Right lobe of liver (tissue), 6 donors: ENCODE results near the gene CHMP2A. TPM values are rescaled to one million over a fixed set of nuclear protein-coding genes. Genes with fewer than 3 reads are reported as not detected.

ENCODE experiments used
- ATAC-seq, 4 donors: fragments of 200-7000 bp; cut with Tn5 transposase; one replicate each; pipeline ENCODE4 v1.9.1; 2020; ENCODE audit warnings: mild to moderate bottlenecking in 4 of 4, moderate library complexity in 4 of 4
- DNase-seq, 3 donors: peaks; one replicate each; pipeline ENCODE4 v3.0.0-alpha.2; 2020
- H3K27ac ChIP-seq, 3 donors: fragments of 200-600 bp; one replicate each; pipeline ENCODE4 v1.8.0; 2022
- H3K27me3 ChIP-seq, 2 donors: fragments of 200-600 bp; one replicate each; pipeline ENCODE4 v1.8.0; 2022
- H3K36me3 ChIP-seq, 4 donors: fragments of 200-600 bp; sonication (generic) in 1 of 4; one replicate each; pipeline versions ENCODE4 v1.5.1 to v1.8.0; 2017 to 2022; ENCODE audit warnings: control low read depth in 1 of 4
- H3K4me1 ChIP-seq, 4 donors: fragments of 200-600 bp; sonication (generic) in 1 of 4; one replicate each; pipeline versions ENCODE4 v1.5.1 to v1.8.0; 2017 to 2022; ENCODE audit warnings: control low read depth in 1 of 4
- H3K4me3 ChIP-seq, 3 donors: fragments of 200-600 bp; one replicate each; pipeline ENCODE4 v1.8.0; 2022
- H3K9me3 ChIP-seq, 4 donors: fragments of 200-600 bp; sonication (generic) in 1 of 4; one replicate each; pipeline versions ENCODE4 v1.5.1 to v1.8.0; 2017 to 2022; ENCODE audit warnings: control low read depth in 1 of 4
- POLR2A ChIP-seq: fragments of 450-650 bp; IDR thresholded peaks from one replicate; pipeline ENCODE4 v1.6.1; 2017; ENCODE audit warnings: antibody characterized with exemption, mild to moderate bottlenecking
- whole genome bisulfite sequencing: methylation state at CpG from one replicate; pipeline ENCODE4 v1.1.6; 2018; ENCODE audit warnings: low coverage, low lambda C conversion rate; ENCODE audit not compliant: insufficient coverage; ENCODE audit errors: missing lambda C conversion rate; 5-methylcytosine and 5-hydroxymethylcytosine counted together
- intact Hi-C, 2 donors: fragments of 100-400 bp; cut with DNase I; formaldehyde crosslinking; loops; one replicate each; pipeline versions ENCODE4 v1.11.2 to v1.14.1; 2022
- total RNA-seq, 6 experiments: library from RNA; depleted of rRNA in 2 of 6; stranded (reverse); fragments of >200 nt in 2 of 6; fragmentation: NEBNext Ultra II Directional in 3 of 6; extraction: Animal tissue kit (Norgen Biotek cat#: 25700) in 3 of 6; gene quantifications; one replicate each; pipeline versions ENCODE4 v1.1.0 to v1.2.4, GENCODE V29; 2016 to 2023
- TF ChIP-seq, protein P1 (sequence below), 4 donors: fragments of 200-600 bp in 3 of 4; fragments of 450-650 bp in 1 of 4; IDR thresholded peaks; one replicate each; pipeline versions ENCODE4 v1.5.1 to v1.8.0; 2016 to 2022; ENCODE audit warnings: antibody characterized with exemption in 4 of 4, mild to moderate bottlenecking in 2 of 4
- donor health status: DM: no; HTN: yes; CAD: no.
- donor health status: DM: no; HTN: no; CAD: no.
- donor health status: DM: no; HTN: no; CAD: no.
- donor health status: DM: no; HTN: yes; CAD: no.
- donor health status: DM: no; HTN: yes; CAD: no.

CHMP2A gene
- total RNA-seq, 6 experiments from 2014 or later = 62.1 to 90.9 (median 70.7) TPM

DNA sequence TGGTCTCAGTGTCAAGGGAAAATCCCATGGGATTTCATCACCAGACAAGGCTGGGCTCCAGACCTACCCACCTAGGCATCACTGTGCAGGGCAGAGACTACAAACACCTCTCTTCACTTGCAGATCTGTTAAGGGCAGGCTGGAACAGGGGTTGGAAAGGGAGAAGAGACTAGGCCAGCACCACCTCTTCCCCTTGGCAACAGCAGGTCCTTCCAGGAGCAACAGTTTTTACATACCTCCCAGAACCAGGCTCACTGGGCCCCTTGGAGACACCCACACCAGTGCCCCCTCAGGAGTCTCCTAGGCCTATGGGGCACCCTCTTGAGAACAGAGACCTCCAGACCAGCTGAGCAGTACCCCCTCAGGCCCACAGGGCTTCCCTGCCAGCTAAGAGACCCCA, 6.0 kb upstream of the CHMP2A start:
- TF ChIP-seq POLR2A = no peak
- no peak for ATAC-seq
- Histone ChIP-seq H3K4me1 (peaks cover 0 to 35% (median 7%) of the 10 kb centered on the region in 4 donors), H3K4me3 (no peak overlapping the region), H3K27me3 (no peaks in the 10 kb centered on the region), H3K9me3 (no peaks in the 10 kb centered on the region), H3K36me3 (peaks cover 0 to 12% (median 2%) of the 10 kb centered on the region in 4 donors), H3K27ac (no peak overlapping the region)
- peak in 1 of 3 donors; percentile 8 for DNase-seq
- intact Hi-C loops = no loop called here

DNA sequence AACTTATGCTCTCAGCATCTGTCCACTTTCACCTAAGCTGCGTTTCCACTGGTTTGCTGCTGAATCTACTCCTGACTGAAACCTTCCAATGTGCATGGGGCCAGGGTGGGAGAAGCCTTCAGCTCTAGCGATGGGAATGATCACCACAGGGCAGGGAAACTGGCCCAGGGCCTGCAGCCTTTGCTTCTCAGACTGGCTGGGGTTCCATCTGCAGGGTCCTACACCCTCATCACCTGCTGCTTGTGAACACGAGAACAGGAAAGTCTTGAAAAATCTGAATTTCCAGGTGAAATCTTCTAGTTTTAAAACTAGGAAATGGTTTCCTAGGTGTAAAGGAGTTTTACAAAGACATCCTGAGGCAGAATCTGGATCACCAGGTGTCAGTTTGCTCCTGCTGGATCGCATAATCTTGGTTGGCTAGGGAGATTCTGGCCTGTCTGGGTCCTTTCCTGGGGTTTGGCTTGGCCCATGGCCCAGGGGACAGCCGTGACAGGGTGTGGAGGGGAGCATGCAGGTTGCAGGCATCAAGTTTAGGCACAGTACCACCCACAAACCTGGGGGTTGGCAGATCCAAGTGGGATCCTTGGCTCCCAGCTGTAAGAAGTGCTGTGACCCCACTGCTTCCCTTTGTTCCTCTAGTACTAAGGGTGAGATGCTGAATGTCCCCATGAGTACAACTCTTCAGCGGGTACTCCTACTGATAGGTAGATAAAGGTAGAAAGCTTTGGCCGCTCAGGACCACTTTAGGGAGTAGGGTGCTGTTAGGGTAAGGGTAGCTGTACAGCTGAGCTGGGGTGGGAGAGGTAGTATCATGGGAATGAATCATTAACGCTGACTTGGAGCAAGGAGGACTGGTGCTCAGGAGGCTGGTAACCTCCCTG, 5.3 kb upstream of the CHMP2A start:
- WGBS = 36% methylated on average over 2 of the region's 8 CpGs
- DNase-seq = no peak
- H3K27me3 ChIP-seq = no peaks in the 10 kb centered on the region
- no peak for ATAC-seq
- peaks cover 0 to 39% (median 9%) of the 10 kb centered on the region in 4 donors for H3K4me1 ChIP-seq
- peak overlapping the region in 2 of 3 donors; percentile 98 to 100 for H3K27ac ChIP-seq
- TF ChIP-seq, protein P1, sequence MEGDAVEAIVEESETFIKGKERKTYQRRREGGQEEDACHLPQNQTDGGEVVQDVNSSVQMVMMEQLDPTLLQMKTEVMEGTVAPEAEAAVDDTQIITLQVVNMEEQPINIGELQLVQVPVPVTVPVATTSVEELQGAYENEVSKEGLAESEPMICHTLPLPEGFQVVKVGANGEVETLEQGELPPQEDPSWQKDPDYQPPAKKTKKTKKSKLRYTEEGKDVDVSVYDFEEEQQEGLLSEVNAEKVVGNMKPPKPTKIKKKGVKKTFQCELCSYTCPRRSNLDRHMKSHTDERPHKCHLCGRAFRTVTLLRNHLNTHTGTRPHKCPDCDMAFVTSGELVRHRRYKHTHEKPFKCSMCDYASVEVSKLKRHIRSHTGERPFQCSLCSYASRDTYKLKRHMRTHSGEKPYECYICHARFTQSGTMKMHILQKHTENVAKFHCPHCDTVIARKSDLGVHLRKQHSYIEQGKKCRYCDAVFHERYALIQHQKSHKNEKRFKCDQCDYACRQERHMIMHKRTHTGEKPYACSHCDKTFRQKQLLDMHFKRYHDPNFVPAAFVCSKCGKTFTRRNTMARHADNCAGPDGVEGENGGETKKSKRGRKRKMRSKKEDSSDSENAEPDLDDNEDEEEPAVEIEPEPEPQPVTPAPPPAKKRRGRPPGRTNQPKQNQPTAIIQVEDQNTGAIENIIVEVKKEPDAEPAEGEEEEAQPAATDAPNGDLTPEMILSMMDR (IDR thresholded peaks at IDR 0.05) = no peak
- no peak for TF ChIP-seq POLR2A
- intact Hi-C loops = no loop called here
- H3K36me3 ChIP-seq = peaks cover 0 to 12% (median 2%) of the 10 kb centered on the region in 4 donors
- peak overlapping the region; percentile 72 to 95 (median 89) for H3K4me3 ChIP-seq
- H3K9me3 ChIP-seq = no peaks in the 10 kb centered on the region

DNA sequence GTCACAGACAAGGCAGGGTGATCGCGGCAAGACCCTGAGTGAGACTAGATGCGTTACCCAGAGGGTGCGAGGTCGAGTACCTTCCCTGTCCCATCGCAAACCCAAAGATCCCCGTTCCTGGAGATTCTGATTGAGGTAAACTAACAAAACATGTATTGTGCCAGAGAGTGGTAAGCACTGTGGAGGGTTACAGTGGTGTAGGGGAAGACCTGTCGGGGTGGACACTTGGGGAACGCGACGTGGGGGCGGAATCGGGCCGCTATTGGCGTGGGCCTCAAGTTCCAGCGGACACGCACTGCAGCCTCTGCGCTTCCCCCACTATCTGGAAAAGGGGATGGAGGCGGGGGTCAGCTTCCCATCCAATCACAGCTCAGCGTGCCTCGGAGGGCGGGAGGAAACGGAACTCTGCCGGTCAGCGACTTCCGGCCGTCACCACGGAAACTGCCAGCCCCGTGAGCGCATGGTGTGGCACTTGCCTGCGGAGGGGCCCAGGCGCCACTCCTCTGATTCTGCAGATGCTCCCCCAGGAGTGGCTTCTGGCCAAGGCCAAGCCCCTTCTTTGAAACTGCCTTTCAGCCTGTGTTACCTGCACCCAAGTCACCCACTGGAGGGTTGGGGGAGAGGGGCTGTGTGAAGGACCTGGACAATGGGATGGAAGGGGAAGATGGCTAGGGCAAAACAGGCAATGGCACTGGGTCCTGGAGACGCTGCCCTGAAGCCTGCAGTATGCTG, 4.5 kb upstream of the CHMP2A start:
- peak overlapping the region; percentile 72 to 95 (median 89) for H3K4me3 ChIP-seq
- ATAC-seq (peak; percentile 53 to 70 (median 63)), DNase-seq (peak; percentile 93 to 95 (median 94))
- intact Hi-C loops = no loop called here
- peak; percentile 86 for TF ChIP-seq POLR2A
- TF ChIP-seq, protein P1 (IDR thresholded peaks at IDR 0.05) = no peak
- H3K27me3 ChIP-seq = no peaks in the 10 kb centered on the region
- H3K36me3 ChIP-seq = peaks cover 0 to 12% (median 2%) of the 10 kb centered on the region in 4 donors
- peaks cover 0 to 41% (median 9%) of the 10 kb centered on the region in 4 donors for H3K4me1 ChIP-seq
- H3K27ac ChIP-seq = peak overlapping the region; percentile 98 to 100 (median 99)
- H3K9me3 ChIP-seq = no peaks in the 10 kb centered on the region
- WGBS = under 1% methylated on average over 16 of the region's 33 CpGs

DNA sequence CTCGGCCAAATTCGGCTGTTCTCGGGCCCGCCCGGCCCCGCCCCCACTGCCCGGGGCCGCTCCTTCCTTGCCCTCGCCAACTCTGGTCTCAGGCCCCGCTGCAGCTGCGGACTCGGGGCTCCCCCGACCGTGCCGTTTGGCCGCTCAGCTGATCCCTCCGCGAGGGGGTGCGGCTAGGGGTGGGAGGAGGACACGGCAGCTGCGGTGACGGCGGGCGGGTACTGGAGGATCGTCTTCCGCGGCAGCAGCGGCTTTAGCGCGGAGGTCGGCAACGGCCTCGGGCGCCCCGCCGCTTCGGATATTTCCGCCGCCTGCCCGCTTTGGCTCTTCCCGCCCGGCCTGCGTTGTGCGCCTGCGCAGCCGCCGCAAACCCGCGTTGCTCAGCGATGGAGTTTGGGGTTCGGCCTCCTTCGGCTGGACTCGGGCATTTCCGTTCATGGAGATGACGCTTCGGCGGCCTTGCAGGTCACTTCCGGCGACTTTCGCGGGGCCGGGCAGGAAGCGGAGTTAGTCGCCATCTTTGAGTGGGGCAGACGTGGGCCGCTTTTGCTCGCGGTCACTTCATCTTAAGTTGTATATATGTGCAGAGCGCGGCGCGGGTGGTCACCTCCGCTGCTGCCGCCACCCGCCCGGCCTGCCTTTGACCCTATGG, 3.8 kb upstream of the CHMP2A start:
- intact Hi-C loops = no loop called here
- H3K4me1 ChIP-seq = peaks cover 0 to 47% (median 12%) of the 10 kb centered on the region in 4 donors
- 0% methylated on average over 25 of the region's 76 CpGs for WGBS
- DNase-seq (peak; percentile 99), ATAC-seq (peak; percentile 72 to 78 (median 78))
- peak overlapping the region; percentile 98 to 100 (median 99) for H3K27ac ChIP-seq
- TF ChIP-seq POLR2A = peak; percentile 68
- TF ChIP-seq, protein P1 (IDR thresholded peaks at IDR 0.05) = no peak
- H3K4me3 ChIP-seq = peak overlapping the region; percentile 72 to 95 (median 89)
- peaks cover 0 to 12% (median 2%) of the 10 kb centered on the region in 4 donors for H3K36me3 ChIP-seq
- no peaks in the 10 kb centered on the region for H3K27me3 ChIP-seq
- H3K9me3 ChIP-seq = no peaks in the 10 kb centered on the region
